GM13976 (cell line): Measurements from ENCODE around the gene CAMTA2.

ENCODE experiments used
- DNase-seq: peaks from one replicate; pipeline ENCODE4 v3.0.0; 2012; ENCODE audit warnings: low spot score
- CTCF ChIP-seq: IDR thresholded peaks from 2 replicates; pipeline ENCODE4 v1.5.1; 2012; ENCODE audit warnings: borderline replicate concordance, mild to moderate bottlenecking; ENCODE audit not compliant: insufficient read depth; ENCODE audit errors: extremely low read depth, missing control alignments, control extremely low read depth
- in situ Hi-C: fragments of 300-500 bp; cut with MboI; formaldehyde crosslinking; loops from one replicate; pipeline ENCODE4 v1.12.0; 2022; ENCODE audit warnings: low sequenced_read_pairs, mixed read lengths, inconsistent platforms; ENCODE audit not compliant: unreplicated experiment

The CAMTA2 gene

GRCh38 chr17:4987767-4988567 lies 492 bp upstream of the CAMTA2 start:
- in situ Hi-C loops, result no loop called here
- no peak for DNase-seq
- no peak for TF ChIP-seq CTCF

DNA sequence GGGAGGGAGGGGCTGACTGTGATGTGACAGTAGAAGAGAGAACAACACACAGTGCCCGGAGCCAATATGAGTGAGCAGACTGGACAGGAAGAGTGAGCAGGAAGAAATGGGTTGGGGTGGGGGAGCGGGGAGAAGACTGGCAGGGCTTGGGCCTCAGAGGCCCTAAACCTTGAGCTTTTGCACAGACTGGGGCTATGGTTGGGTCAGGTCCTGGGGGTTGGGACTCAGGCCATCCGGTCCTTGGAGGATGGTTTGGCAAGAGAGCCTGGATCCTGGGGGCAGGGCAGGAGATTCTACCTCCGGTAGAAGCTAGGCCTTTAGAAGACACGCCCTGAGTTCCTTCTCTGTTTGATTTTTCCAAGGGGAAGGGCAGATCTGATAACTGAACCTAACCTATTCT lies 1.1 kb downstream of the CAMTA2 start:
- in situ Hi-C loops, result no loop called here
- TF ChIP-seq CTCF, result no peak
- no peak for DNase-seq

- no peak for TF ChIP-seq CTCF
- no peak for DNase-seq
- in situ Hi-C loops, result no loop called here
Measured at GRCh38 chr17:4982305-4982704, 5.2 kb downstream of the CAMTA2 start.

- DNase-seq, result peak; percentile 77
- in situ Hi-C loops, result no loop called here
- TF ChIP-seq CTCF, result peak; percentile 32
Measured at GRCh38 chr17:4980644-4981216, 6.7 kb downstream of the CAMTA2 start.

- TF ChIP-seq CTCF, result no peak
Measured at GRCh38 chr17:4978726-4979125, 8.7 kb downstream of the CAMTA2 start.

DNA sequence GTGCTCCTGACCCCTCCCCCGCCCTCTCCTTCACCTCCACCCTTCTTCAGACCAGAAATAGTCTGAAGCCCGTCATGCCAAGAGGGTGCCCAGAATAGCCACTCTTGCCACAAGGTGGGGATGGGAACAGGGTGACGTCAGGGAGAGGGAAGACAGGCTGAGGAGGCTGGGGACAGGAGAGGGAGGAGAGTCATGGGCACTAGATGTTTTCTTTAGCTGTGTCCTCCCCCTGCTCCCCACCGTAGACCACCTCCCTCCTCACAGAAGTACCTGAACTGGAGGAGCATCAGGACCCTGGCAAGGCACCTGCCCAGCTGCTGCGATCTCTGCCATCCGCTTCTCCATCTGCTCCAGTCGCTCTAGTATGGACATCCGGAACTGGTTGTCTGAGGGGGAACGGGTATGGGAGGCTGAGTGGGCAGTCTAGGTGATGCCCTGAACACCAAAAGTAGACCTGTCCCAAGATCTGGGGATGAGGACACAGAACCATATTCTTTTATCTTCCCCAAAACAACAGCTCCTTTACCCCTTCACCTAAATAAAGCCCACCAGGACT lies 13.3 kb downstream of the CAMTA2 start:
- in situ Hi-C loops, result loop anchor here (10.0 kb wide), 1 partner anchor 91 kb away; no protein-coding TSS in a partner anchor
- DNase-seq, result no peak
- no peak for TF ChIP-seq CTCF

More at GRCh38 chr17:4978726-4979125, 8.7 kb downstream of the CAMTA2 start:
- in situ Hi-C loops, result loop anchor here (10.0 kb wide), 1 partner anchor 86 kb away; no protein-coding TSS in a partner anchor
- no peak for DNase-seq
